ENCODE results near the gene ALK.

Gene ALK

GRCh38 chr2:29475499-29475898, 445.9 kb downstream of the ALK start:
- TF ChIP-seq TRIM28 (IDR thresholded peaks at IDR 0.05; ENCODE audit: borderline replicate concordance, low read length), result no peak
- TF ChIP-seq ZNF600 (tag by site-specific recombination; IDR thresholded peaks at IDR 0.05), result no peak
- TF ChIP-seq ZNF155 (tag by site-specific recombination; IDR thresholded peaks at IDR 0.05), result no peak
- ChIA-PET CTCF (interaction anchor here (0.5 to 0.6 kb wide), 2 partner anchors 22 to 457 kb away, joined by 3 to 5 read pairs; no protein-coding TSS in a partner anchor), POLR2A (no interaction called here)
- no peak overlapping the region for H3K4me3 ChIP-seq (ENCODE audit: low read depth, low read length)
- no peaks in the 10 kb centered on the region for H3K4me1 ChIP-seq (ENCODE audit: control insufficient read depth, insufficient read depth, low read length)
- no peaks in the 10 kb centered on the region for H3K9me3 ChIP-seq (ENCODE audit: control insufficient read depth, insufficient read depth, low read depth, low read length)
- H3K27ac ChIP-seq (ENCODE audit: extremely low read depth, low read depth, low read length), result no peak overlapping the region
- H3K36me3 ChIP-seq (ENCODE audit: control insufficient read depth in 2 of 2, insufficient read depth in 1 of 2, low read length in 2 of 2), result no peaks in the 10 kb centered on the region

GRCh38 chr2:29469961-29470360, 451.4 kb downstream of the ALK start:
- CTCF ChIA-PET, result interaction anchor here (0.6 kb wide), 2 partner anchors 154 to 509 kb away, joined by 3 to 5 read pairs; no protein-coding TSS in a partner anchor
- POLR2A ChIA-PET, result no interaction called here
- Histone ChIP-seq H3K4me1 (ENCODE audit: control insufficient read depth, insufficient read depth, low read length) (no peaks in the 10 kb centered on the region), H3K27ac (ENCODE audit: extremely low read depth, low read depth, low read length) (no peak overlapping the region), H3K9me3 (ENCODE audit: control insufficient read depth, insufficient read depth, low read depth, low read length) (no peaks in the 10 kb centered on the region), H3K36me3 (ENCODE audit: control insufficient read depth in 2 of 2, insufficient read depth in 1 of 2, low read length in 2 of 2) (no peaks in the 10 kb centered on the region), H3K4me3 (ENCODE audit: low read depth, low read length) (no peak overlapping the region)
- no peak for TF ChIP-seq SALL2 (tag by site-specific recombination; IDR thresholded peaks at IDR 0.05; ENCODE audit: borderline replicate concordance)
- no peak for TF ChIP-seq SP7 (tag by site-specific recombination; IDR thresholded peaks at IDR 0.05)
- TF ChIP-seq ZNF645 (tag by site-specific recombination; IDR thresholded peaks at IDR 0.05), result no peak
- TF ChIP-seq ZBTB20 (tag by site-specific recombination; IDR thresholded peaks at IDR 0.05), result no peak
- no peak for TF ChIP-seq ZNF776 (tag by site-specific recombination; IDR thresholded peaks at IDR 0.05; ENCODE audit: borderline replicate concordance)
- TF ChIP-seq ZNF692 (tag by site-specific recombination; IDR thresholded peaks at IDR 0.05), result no peak
- TF ChIP-seq ZNF280C (tag by site-specific recombination; IDR thresholded peaks at IDR 0.05), result no peak
- TF ChIP-seq ZNF670 (tag by site-specific recombination; IDR thresholded peaks at IDR 0.05; ENCODE audit: low read depth), result no peak
- TF ChIP-seq ZNF292 (tag by site-specific recombination; IDR thresholded peaks at IDR 0.05; ENCODE audit: borderline replicate concordance, low read depth), result no peak
- no peak for TF ChIP-seq ZNF2 (tag by site-specific recombination; IDR thresholded peaks at IDR 0.05)
- no peak for TF ChIP-seq ZNF488 (tag by site-specific recombination; IDR thresholded peaks at IDR 0.05)
- TF ChIP-seq AEBP2 (tag by site-specific recombination; IDR thresholded peaks at IDR 0.05; ENCODE audit: borderline replicate concordance), result no peak
- TF ChIP-seq KLF17 (tag by site-specific recombination; IDR thresholded peaks at IDR 0.05), result no peak
- TF ChIP-seq ZNF112 (tag by site-specific recombination; IDR thresholded peaks at IDR 0.05), result no peak
- no peak for TF ChIP-seq ZNF132 (tag by site-specific recombination; IDR thresholded peaks at IDR 0.05; ENCODE audit: borderline replicate concordance)
- TF ChIP-seq ZNF837 (tag by site-specific recombination; IDR thresholded peaks at IDR 0.05), result no peak
- no peak for TF ChIP-seq ZBTB17 (tag by site-specific recombination; IDR thresholded peaks at IDR 0.05)

All from HEK293 (cell line).